Right forelimb (tissue), 1 donor: ENCODE data around the gene STARD3.

ENCODE experiments used
- DNase-seq: peaks from one replicate; pipeline ENCODE4 v3.0.0-alpha.2; 2018

Gene STARD3

GRCh38 chr17:39660397-39661385 is 23.7 kb downstream of the STARD3 start:
- no peak for DNase-seq

GRCh38 chr17:39661744-39662541 is 25.0 kb downstream of the STARD3 start:
- no peak for DNase-seq

GRCh38 chr17:39662551-39663339 is 25.8 kb downstream of the STARD3 start:
- no peak for DNase-seq

- DNase-seq: no peak
Measured at GRCh38 chr17:39663340-39663687, 26.4 kb downstream of the STARD3 start.

GRCh38 chr17:39663688-39664580 is 27.0 kb downstream of the STARD3 start:
- no peak for DNase-seq

GRCh38 chr17:39664581-39665561 is 27.9 kb downstream of the STARD3 start, which contains the start of gene TCAP:
Gene TCAP (plus strand): TSS chr17:39665349. CDS start chr17:39665360, 11 bp downstream.
- DNase-seq: no peak

- no peak for DNase-seq
Measured at GRCh38 chr17:39665642-39666224, 28.8 kb downstream of the STARD3 start.

GRCh38 chr17:39666231-39666600 is 29.3 kb downstream of the STARD3 start:
- DNase-seq: no peak

GRCh38 chr17:39666601-39667261 is 29.8 kb downstream of the STARD3 start:
- DNase-seq: no peak

- DNase-seq: no peak
Measured at GRCh38 chr17:39667262-39667944, 30.5 kb downstream of the STARD3 start.

GRCh38 chr17:39667945-39668924 is 31.3 kb downstream of the STARD3 start, which contains the start of gene PNMT:
Gene PNMT (plus strand): TSS chr17:39668453. CDS start chr17:39668476, 23 bp downstream.
- DNase-seq: peak; percentile 73

- no peak for DNase-seq
Measured at GRCh38 chr17:39669897-39670735, 33.2 kb downstream of the STARD3 start.

GRCh38 chr17:39670746-39671145 is 33.8 kb downstream of the STARD3 start:
- no peak for DNase-seq

GRCh38 chr17:39671651-39672521 is 34.9 kb downstream of the STARD3 start:
- DNase-seq: no peak

GRCh38 chr17:39672522-39673334 is 35.8 kb downstream of the STARD3 start:
- no peak for DNase-seq
